ENCODE data around the gene MAB21L4. TPM values are rescaled to one million over a fixed set of nuclear protein-coding genes. Genes with fewer than 3 reads are reported as not detected.

Gene MAB21L4
- polyA plus RNA-seq, 1 of the 3 experiments (the other 2 are of a cell fraction), result not detected

DNA sequence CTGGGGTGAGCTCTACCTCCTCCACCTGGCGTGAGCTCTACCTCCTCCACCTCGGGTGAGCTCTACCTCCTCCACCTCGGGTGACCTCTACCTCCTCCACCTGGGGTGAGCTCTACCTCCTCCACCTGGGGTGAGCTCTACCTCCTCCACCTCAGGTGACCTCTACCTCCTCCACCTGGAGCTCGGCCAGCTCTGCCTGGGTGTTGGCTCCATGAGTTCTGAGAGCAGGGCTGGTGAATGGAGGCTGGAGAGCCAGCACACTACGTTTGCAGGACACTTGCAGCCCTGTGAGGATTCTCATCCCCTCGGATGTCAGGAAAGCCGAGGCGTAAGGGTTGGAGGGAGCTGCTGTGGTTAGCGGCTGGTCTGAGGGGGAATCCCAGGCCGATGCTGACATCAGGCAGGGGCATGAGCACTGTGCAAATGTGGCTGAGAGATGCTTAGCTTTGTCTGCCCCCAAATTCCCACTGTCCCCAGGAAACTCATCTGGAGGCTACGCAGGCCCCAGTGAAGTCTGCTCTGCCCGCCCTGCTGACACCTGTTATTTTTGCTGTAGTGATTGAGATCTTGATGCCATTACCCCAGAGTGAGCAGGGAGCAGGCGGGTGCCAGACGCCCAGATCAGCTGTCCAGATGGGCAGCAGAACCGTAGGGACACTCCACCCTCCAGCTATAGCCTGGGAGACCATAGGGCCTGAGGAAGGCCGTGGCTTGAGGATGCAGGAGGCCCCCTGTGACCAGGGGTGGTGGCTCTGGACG, 13.4 kb upstream of the MAB21L4 start (continued):
- TF ChIP-seq SMC3 (IDR thresholded peaks at IDR 0.05; ENCODE audit: low read depth, low read length) (no peak), RFX5 (IDR thresholded peaks at IDR 0.05; ENCODE audit: low read length) (no peak), GABPA (IDR thresholded peaks at IDR 0.05; ENCODE audit: low read depth) (no peak), SIN3A (IDR thresholded peaks at IDR 0.05; ENCODE audit: borderline replicate concordance, low read depth, low read length) (no peak), FOXM1 (IDR thresholded peaks at IDR 0.05; ENCODE audit: low read depth) (no peak), MXI1 (IDR thresholded peaks at IDR 0.05; ENCODE audit: low read depth, low read length) (no peak), YY1 (IDR thresholded peaks at IDR 0.05; ENCODE audit: low read depth) (no peak), TEAD4 (IDR thresholded peaks at IDR 0.05; ENCODE audit: borderline replicate concordance, insufficient read depth) (no peak)
- TF ChIP-seq, protein P1, sequence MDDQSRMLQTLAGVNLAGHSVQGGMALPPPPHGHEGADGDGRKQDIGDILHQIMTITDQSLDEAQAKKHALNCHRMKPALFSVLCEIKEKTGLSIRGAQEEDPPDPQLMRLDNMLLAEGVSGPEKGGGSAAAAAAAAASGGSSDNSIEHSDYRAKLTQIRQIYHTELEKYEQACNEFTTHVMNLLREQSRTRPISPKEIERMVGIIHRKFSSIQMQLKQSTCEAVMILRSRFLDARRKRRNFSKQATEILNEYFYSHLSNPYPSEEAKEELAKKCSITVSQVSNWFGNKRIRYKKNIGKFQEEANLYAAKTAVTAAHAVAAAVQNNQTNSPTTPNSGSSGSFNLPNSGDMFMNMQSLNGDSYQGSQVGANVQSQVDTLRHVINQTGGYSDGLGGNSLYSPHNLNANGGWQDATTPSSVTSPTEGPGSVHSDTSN (IDR thresholded peaks at IDR 0.05), result no peak
- TF ChIP-seq, protein P2, sequence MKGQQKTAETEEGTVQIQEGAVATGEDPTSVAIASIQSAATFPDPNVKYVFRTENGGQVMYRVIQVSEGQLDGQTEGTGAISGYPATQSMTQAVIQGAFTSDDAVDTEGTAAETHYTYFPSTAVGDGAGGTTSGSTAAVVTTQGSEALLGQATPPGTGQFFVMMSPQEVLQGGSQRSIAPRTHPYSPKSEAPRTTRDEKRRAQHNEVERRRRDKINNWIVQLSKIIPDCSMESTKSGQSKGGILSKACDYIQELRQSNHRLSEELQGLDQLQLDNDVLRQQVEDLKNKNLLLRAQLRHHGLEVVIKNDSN (IDR thresholded peaks at IDR 0.05; ENCODE audit: borderline replicate concordance, low read depth), result no peak

DNA sequence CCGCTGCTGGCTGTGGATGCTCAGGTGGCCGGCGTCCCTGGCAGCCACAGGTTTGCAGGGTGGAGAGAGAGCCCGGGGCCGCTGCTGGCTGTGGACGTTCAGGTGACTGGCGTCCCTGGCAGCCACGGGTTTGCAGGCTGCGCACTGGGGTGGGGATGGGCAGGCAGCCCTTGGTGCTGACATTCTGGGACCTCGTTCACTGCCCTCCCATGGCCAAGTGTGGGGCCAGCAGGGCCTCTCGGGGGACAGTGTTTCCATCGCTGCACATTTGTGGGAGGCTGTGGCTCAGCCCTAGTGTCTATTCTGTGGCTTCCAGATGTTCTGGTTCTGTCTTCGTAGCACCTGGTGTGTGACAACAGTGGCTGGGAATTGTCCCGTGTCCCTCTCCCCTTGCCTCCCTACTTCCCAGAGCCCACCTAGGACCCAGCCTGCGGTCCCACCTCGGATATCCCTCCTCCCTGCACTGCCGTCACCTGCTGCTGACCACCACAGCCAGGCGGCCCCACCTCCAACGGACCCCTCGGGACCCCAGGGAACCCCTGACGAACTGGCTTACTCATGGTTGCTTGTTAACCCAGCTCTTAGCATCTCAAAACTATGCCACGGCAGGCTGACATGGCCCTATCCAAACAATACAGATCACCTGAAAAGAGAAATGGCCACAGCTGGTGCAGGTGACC, 11.1 kb upstream of the MAB21L4 start:
- POLR2A ChIA-PET, result no interaction called here
- Histone ChIP-seq H3K36me3 (replicated peaks in 1 of 2; ENCODE audit: control insufficient read depth in 1 of 2, insufficient read depth in 2 of 2, low read length in 1 of 2) (no peaks in the 10 kb centered on the region), H3K79me2 (ENCODE audit: insufficient read depth) (no peaks in the 10 kb centered on the region), H3K4me1 (ENCODE audit: control insufficient read depth in 1 of 2, insufficient read depth in 2 of 2, low read depth in 1 of 2, low read length in 1 of 2) (peaks cover 0 to 61% of the 10 kb centered on the region in 2 experiments; a peak in 1 of 4 replicates), H3K27me3 (ENCODE audit: insufficient read depth) (peaks cover 5% of the 10 kb centered on the region; the same call in 1 of the 2 replicates), H3K9me2 (no peaks in the 10 kb centered on the region), H3K9ac (no peak overlapping the region), H3K9me3 (no peaks in the 10 kb centered on the region), H4K20me1 (ENCODE audit: insufficient read depth) (no peaks in the 10 kb centered on the region), H3F3A (replicated peaks; ENCODE audit: insufficient read depth) (no peaks in the 10 kb centered on the region), H3K4me3 (ENCODE audit: low read depth in 2 of 2, low read length in 1 of 2) (no peak overlapping the region), H3K4me2 (no peak overlapping the region), H3K27ac (ENCODE audit: low read depth in 2 of 2, low read length in 1 of 2) (no peak overlapping the region), H2AFZ (ENCODE audit: low read depth) (no peak overlapping the region)
- CTCF ChIA-PET, result no interaction called here
- TF ChIP-seq FOXM1 (IDR thresholded peaks at IDR 0.05; ENCODE audit: low read depth), result no peak
- DNase-seq, result no peak
- WGBS (ENCODE audit: low lambda C conversion rate), result 42% methylated on average over 10 of the region's 22 CpGs

DNA sequence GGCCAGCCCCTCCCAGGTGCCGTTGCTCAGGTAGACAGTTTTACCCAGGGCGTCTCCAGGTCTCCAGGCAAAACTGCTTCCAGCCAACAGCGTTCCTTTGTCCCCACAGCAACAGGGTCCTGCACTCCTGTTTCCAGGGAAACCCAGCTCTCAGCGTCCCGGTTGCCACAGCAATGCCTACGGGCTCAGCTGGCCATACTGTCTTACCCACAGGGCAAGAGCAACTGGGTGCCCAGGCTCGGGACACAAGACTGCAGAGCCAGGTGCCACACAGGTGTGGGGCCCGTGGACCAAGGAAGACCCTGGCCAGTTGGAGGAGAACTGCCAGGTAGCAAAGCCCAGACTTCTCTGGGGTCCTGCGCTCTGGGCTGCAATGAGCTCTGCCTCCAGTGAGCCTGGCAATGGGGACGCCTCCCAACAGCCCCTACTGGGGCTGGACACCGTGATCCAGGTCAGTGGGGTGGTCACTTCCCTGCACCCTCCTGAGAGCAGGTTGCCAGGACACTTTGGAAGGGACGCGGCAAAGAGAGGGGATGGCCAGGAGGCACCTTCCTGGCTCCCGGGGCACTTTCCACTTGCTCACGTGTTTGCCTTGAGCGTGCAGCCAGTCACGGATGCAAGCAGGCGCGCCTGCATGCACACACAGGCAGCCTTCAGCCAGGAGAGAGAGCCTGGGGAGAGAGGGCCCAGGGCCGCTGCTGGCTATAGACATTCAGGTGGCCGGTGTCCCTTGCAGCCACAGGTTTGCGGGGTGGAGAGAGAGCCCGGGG, 10.4 kb upstream of the MAB21L4 start, which contains the start of gene CROCC2:
Gene CROCC2 (plus strand): TSS at position 196 of the 770 bp plus-strand sequence. CDS start 178 bp downstream, at position 374.
- no peak within 1 kb of the TSS for H3K27ac ChIP-seq (ENCODE audit: low read depth in 2 of 2, low read length in 1 of 2)
- H3F3A ChIP-seq (replicated peaks; ENCODE audit: insufficient read depth), result no peaks in the 10 kb centered on the region
- no peaks in the 10 kb centered on the region for H3K9me3 ChIP-seq
- H3K27me3 ChIP-seq (ENCODE audit: insufficient read depth), result peaks cover 5% of the 10 kb centered on the region; the same call in 1 of the 2 replicates
- H3K9ac ChIP-seq, result no peak within 1 kb of the TSS
- H2AFZ ChIP-seq (ENCODE audit: low read depth), result no peak within 1 kb of the TSS
- no peak within 1 kb of the TSS for H3K4me3 ChIP-seq (ENCODE audit: low read depth in 2 of 2, low read length in 1 of 2)
- WGBS (ENCODE audit: low lambda C conversion rate), result 9% methylated on average over 17 of the region's 23 CpGs
- no peaks in the 10 kb centered on the region for H3K9me2 ChIP-seq
- peaks cover 0 to 64% of the 10 kb centered on the region in 2 experiments; a peak in 1 of 4 replicates for H3K4me1 ChIP-seq (ENCODE audit: control insufficient read depth in 1 of 2, insufficient read depth in 2 of 2, low read depth in 1 of 2, low read length in 1 of 2)
- CTCF ChIA-PET, result interaction anchor here (1.4 to 1.7 kb wide), 2 partner anchors 9 to 55 kb away, joined by 4 to 5 read pairs; no protein-coding TSS in a partner anchor
- H3K4me2 ChIP-seq, result no peak within 1 kb of the TSS
- H3K79me2 ChIP-seq (ENCODE audit: insufficient read depth), result no peaks in the 10 kb centered on the region
- peak; percentile 71 for DNase-seq
- H4K20me1 ChIP-seq (ENCODE audit: insufficient read depth), result no peaks in the 10 kb centered on the region
- POLR2A ChIA-PET, result no interaction called here
- H3K36me3 ChIP-seq (replicated peaks in 1 of 2; ENCODE audit: control insufficient read depth in 1 of 2, insufficient read depth in 2 of 2, low read length in 1 of 2), result no peaks in the 10 kb centered on the region
- TF ChIP-seq, protein P1 (IDR thresholded peaks at IDR 0.05), result no peak
- TF ChIP-seq CTCF (IDR thresholded peaks at IDR 0.05) (no peak), SIN3A (IDR thresholded peaks at IDR 0.05; ENCODE audit: borderline replicate concordance, low read depth, low read length) (no peak), EZH2phosphoT487 (IDR thresholded peaks at IDR 0.05; ENCODE audit: borderline replicate concordance, low read depth) (no peak), RFX5 (IDR thresholded peaks at IDR 0.05; ENCODE audit: low read length) (no peak), NFIC (IDR thresholded peaks at IDR 0.05; ENCODE audit: borderline replicate concordance) (no peak), TEAD4 (IDR thresholded peaks at IDR 0.05; ENCODE audit: borderline replicate concordance, insufficient read depth) (no peak), MAX (IDR thresholded peaks at IDR 0.05; ENCODE audit: low read depth) (no peak), GATA2 (CRISPR knock-in tag; IDR thresholded peaks at IDR 0.05) (no peak), YY1 (IDR thresholded peaks at IDR 0.05; ENCODE audit: low read depth) (no peak), POLR2AphosphoS5 (IDR thresholded peaks at IDR 0.05; ENCODE audit: low read depth, low read length) (no peak)
